OCI-LY3 (cell line): ENCODE data around the gene CIAO3.

ENCODE experiments used
- H2AFZ ChIP-seq: fragments of 200-600, 300-600 bp; shearing (Covaris generic); 2 replicates; pipeline ENCODE4 v1.6.0; 2014; ENCODE audit warnings: antibody characterized with exemption, low read depth, low read length
- H3K27ac ChIP-seq: fragments of 200-600, 300-600 bp; sonication (generic); 2 replicates; pipeline ENCODE4 v1.5.1; 2014; ENCODE audit warnings: mild to moderate bottlenecking, low read length, moderate library complexity, mixed read lengths
- H3K27me3 ChIP-seq: fragments of 200-600, 300-600 bp; sonication (generic); 2 replicates; pipeline ENCODE4 v1.6.1; 2014; ENCODE audit warnings: low read depth, low read length, mixed read lengths
- H3K36me3 ChIP-seq: fragments of 200-600, 300-600 bp; sonication (generic); replicated peaks from 2 replicates; pipeline ENCODE3; 2014; ENCODE audit warnings: low read depth, low read length, mixed read lengths
- H3K4me1 ChIP-seq: fragments of 300-600, 200-600 bp; sonication (generic); 2 replicates; pipeline ENCODE4 v1.6.1; 2014; ENCODE audit warnings: low read length, mixed read lengths
- H3K4me2 ChIP-seq: fragments of 200-600, 300-600 bp; sonication (generic); 2 replicates; pipeline ENCODE4 v1.6.1; 2014; ENCODE audit warnings: low read length, mixed read lengths
- H3K4me3 ChIP-seq: fragments of 300-600, 200-600 bp; sonication (generic); 2 replicates; pipeline ENCODE4 v1.5.1; 2014; ENCODE audit warnings: antibody characterized with exemption, mild to moderate bottlenecking, low read length, moderate library complexity
- H3K79me2 ChIP-seq: fragments of 300-600, 200-600 bp; shearing (Covaris generic); 2 replicates; pipeline ENCODE4 v1.6.1; 2014; ENCODE audit warnings: mild to moderate bottlenecking, low read length, mixed read lengths
- H3K9ac ChIP-seq: fragments of 300-600, 200-600 bp; shearing (Covaris generic); 2 replicates; pipeline ENCODE4 v1.6.0; 2014; ENCODE audit warnings: mild to moderate bottlenecking, low read length, moderate library complexity
- H3K9me3 ChIP-seq: fragments of 200-600, 300-600 bp; shearing (Covaris generic); 2 replicates; pipeline ENCODE4 v1.6.1; 2014; ENCODE audit warnings: low read length, mixed read lengths; ENCODE audit not compliant: insufficient read depth
- H4K20me1 ChIP-seq: fragments of 200-600, 300-600 bp; sonication (generic); 2 replicates; pipeline ENCODE4 v1.6.1; 2016; ENCODE audit warnings: low read length, mixed read lengths; ENCODE audit not compliant: insufficient read depth
- CTCF ChIP-seq: fragments of 200-600, 300-600 bp; sonication (generic); IDR thresholded peaks from 2 replicates; pipeline ENCODE4 v1.5.1; 2014; ENCODE audit warnings: antibody characterized with exemption, low read length, low read depth
- EZH2phosphoT487 ChIP-seq: fragments of 200-600 bp; shearing (Covaris generic); IDR thresholded peaks from 2 replicates; pipeline ENCODE4 v1.6.1; 2018; ENCODE audit warnings: antibody characterized with exemption, mixed run types, low read depth

The CIAO3 gene

GRCh38 chr16:772959-773358 lies 32.2 kb upstream of the CIAO3 start:
- no peak for TF ChIP-seq CTCF
- no peak for TF ChIP-seq EZH2phosphoT487
- no peak overlapping the region for H3K4me2 ChIP-seq
- H3K9me3 ChIP-seq = no peaks in the 10 kb centered on the region
- no peaks in the 10 kb centered on the region for H4K20me1 ChIP-seq
- H3K27me3 ChIP-seq = peaks cover 4% of the 10 kb centered on the region
- no peak overlapping the region for H3K4me3 ChIP-seq
- no peaks in the 10 kb centered on the region for H3K4me1 ChIP-seq
- no peaks in the 10 kb centered on the region for H3K36me3 ChIP-seq
- H3K9ac ChIP-seq = no peak overlapping the region
- no peak overlapping the region for H3K27ac ChIP-seq
- H3K79me2 ChIP-seq = no peaks in the 10 kb centered on the region
- no peak overlapping the region for H2AFZ ChIP-seq

- Histone ChIP-seq H2AFZ (no peak overlapping the region), H3K9ac (no peak overlapping the region), H4K20me1 (no peaks in the 10 kb centered on the region), H3K36me3 (no peaks in the 10 kb centered on the region), H3K4me3 (no peak overlapping the region), H3K9me3 (no peaks in the 10 kb centered on the region), H3K4me2 (no peak overlapping the region), H3K27ac (no peak overlapping the region), H3K79me2 (no peaks in the 10 kb centered on the region), H3K27me3 (no peaks in the 10 kb centered on the region), H3K4me1 (no peaks in the 10 kb centered on the region)
- no peak for TF ChIP-seq CTCF
- TF ChIP-seq EZH2phosphoT487 = no peak
Observed at GRCh38 chr16:770411-770810, 29.6 kb upstream of the CIAO3 start.

GRCh38 chr16:769934-770333 lies 29.1 kb upstream of the CIAO3 start:
- H3K4me3 ChIP-seq = no peak overlapping the region
- no peaks in the 10 kb centered on the region for H3K9me3 ChIP-seq
- H2AFZ ChIP-seq = no peak overlapping the region
- H3K27ac ChIP-seq = no peak overlapping the region
- H4K20me1 ChIP-seq = no peaks in the 10 kb centered on the region
- no peak overlapping the region for H3K4me2 ChIP-seq
- H3K27me3 ChIP-seq = no peaks in the 10 kb centered on the region
- no peaks in the 10 kb centered on the region for H3K36me3 ChIP-seq
- no peak overlapping the region for H3K9ac ChIP-seq
- TF ChIP-seq EZH2phosphoT487 = no peak
- no peak for TF ChIP-seq CTCF
- H3K79me2 ChIP-seq = no peaks in the 10 kb centered on the region
- H3K4me1 ChIP-seq = no peaks in the 10 kb centered on the region

DNA sequence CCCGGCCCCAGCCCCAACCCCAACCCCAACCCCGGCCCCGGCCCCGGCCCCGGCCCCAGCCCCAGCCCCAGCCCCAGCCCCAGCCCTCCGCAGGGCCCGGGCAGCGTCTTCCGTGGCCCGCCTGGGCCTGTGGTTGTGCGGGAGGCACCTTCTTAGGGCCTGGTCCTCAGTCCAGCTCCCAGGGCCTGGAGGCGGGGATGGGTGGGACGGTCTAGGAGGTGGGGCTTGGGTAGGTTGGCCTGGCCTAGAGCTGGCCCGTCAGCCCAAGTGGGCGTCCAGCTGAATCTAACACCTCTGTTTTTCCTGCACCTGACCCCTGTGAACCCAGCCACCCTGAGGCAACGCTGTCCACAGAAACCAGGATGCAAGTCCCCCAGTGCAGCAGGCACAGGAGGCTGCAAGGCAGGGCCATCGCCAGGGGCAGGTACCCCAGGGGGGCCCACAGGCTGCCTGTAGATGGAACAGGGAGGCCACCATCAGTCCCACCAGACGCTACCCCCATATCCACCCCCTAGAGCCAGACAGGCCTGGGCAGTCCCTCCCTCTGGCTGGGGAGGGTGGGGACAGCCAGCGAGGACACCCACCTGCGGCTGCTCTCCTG lies 28.5 kb upstream of the CIAO3 start:
- H4K20me1 ChIP-seq = no peaks in the 10 kb centered on the region
- no peak overlapping the region for H3K9ac ChIP-seq
- no peaks in the 10 kb centered on the region for H3K36me3 ChIP-seq
- H3K79me2 ChIP-seq = no peaks in the 10 kb centered on the region
- no peak overlapping the region for H3K4me2 ChIP-seq
- no peak overlapping the region for H3K4me3 ChIP-seq
- no peak overlapping the region for H2AFZ ChIP-seq
- H3K27ac ChIP-seq = no peak overlapping the region
- H3K27me3 ChIP-seq = no peaks in the 10 kb centered on the region
- no peak for TF ChIP-seq CTCF
- TF ChIP-seq EZH2phosphoT487 = no peak
- no peaks in the 10 kb centered on the region for H3K4me1 ChIP-seq
- no peaks in the 10 kb centered on the region for H3K9me3 ChIP-seq
